Chondrocyte (in vitro differentiated cells): ENCODE measurements around the gene PEPD. TPM values are rescaled to one million over a fixed set of nuclear protein-coding genes. Genes with fewer than 3 reads are reported as not detected.

Experiments
- DNase-seq: peaks from one replicate; pipeline ENCODE4 v3.0.0; 2021; ENCODE audit warnings: mixed read lengths, low spot score
- H3K27ac Mint-ChIP-seq: one replicate; pipeline ENCODE4 v1.8.0; 2021; ENCODE audit warnings: mild to moderate bottlenecking, moderate library complexity, mixed read lengths; ENCODE audit not compliant: unreplicated experiment
- H3K27me3 Mint-ChIP-seq: 2 replicates; pipeline ENCODE4 v1.8.0; 2021; ENCODE audit warnings: low read depth, mixed read lengths
- H3K36me3 Mint-ChIP-seq: 2 replicates; pipeline ENCODE4 v1.8.0; 2021; ENCODE audit warnings: low read depth, mixed read lengths
- H3K4me1 Mint-ChIP-seq: 2 replicates; pipeline ENCODE4 v1.8.0; 2021; ENCODE audit warnings: low read depth, mild to moderate bottlenecking, mixed read lengths
- H3K4me3 Mint-ChIP-seq: one replicate; pipeline ENCODE4 v1.8.0; 2021; ENCODE audit warnings: mild to moderate bottlenecking, moderate library complexity, mixed read lengths; ENCODE audit not compliant: unreplicated experiment
- H3K9me3 Mint-ChIP-seq: 2 replicates; pipeline ENCODE4 v1.8.0; 2021; ENCODE audit warnings: low read depth, mixed read lengths
- total RNA-seq: library from RNA; stranded (reverse); gene quantifications from 3 replicates; pipeline ENCODE4 v1.2.1, GENCODE V29; 2021
- TF ChIP-seq, protein P1 (sequence below): fragments of 200-600 bp; sonication (generic); IDR thresholded peaks from 2 replicates; pipeline ENCODE4 v1.5.0; 2021; ENCODE audit warnings: antibody characterized with exemption, mild to moderate bottlenecking, moderate library complexity

PEPD gene
- total RNA-seq, 1 donor from 2014 or later: 55.6 TPM

DNA sequence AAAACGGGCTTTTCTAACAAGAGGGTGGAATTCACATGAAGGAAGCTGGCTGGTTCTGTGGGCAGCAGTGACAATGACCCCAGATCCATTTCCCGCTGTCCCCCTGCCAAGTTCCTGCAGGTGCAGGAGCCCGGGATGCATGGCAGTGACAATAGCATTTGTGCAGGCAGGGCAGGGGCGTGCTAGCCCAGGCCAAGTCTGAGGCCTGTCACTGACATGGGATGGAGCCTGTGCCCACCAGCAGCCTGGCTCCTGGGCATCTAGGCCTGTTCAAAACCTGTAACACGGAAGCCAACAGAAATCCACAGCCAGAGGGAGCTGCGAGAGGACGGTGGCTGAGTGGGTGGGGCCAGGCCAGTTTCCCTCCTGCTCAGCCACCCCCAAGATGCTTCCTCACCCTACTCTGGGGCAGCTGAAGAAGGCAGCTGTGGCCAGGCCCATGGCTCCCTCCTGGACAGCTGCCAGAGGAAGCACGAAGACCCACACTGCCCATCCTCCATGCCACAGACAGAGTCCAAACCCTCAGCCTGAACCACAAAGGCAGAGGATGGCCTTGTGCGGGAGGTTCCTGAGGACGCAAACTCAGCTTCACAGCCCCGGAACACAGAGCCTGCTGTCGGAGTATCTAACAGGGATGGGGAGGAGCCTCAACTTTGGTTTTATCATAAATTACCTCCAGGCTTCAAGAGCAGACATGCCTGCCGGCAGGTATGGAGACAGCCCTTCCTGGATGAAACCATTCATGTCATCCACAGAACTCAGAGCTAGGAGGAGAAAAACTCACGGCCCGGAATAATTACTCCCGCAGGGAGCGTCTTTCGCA, 74.0 kb downstream of the PEPD start:
- Mint-ChIP-seq H3K4me3 (no peak overlapping the region), H3K27ac (no peak overlapping the region)

DNA sequence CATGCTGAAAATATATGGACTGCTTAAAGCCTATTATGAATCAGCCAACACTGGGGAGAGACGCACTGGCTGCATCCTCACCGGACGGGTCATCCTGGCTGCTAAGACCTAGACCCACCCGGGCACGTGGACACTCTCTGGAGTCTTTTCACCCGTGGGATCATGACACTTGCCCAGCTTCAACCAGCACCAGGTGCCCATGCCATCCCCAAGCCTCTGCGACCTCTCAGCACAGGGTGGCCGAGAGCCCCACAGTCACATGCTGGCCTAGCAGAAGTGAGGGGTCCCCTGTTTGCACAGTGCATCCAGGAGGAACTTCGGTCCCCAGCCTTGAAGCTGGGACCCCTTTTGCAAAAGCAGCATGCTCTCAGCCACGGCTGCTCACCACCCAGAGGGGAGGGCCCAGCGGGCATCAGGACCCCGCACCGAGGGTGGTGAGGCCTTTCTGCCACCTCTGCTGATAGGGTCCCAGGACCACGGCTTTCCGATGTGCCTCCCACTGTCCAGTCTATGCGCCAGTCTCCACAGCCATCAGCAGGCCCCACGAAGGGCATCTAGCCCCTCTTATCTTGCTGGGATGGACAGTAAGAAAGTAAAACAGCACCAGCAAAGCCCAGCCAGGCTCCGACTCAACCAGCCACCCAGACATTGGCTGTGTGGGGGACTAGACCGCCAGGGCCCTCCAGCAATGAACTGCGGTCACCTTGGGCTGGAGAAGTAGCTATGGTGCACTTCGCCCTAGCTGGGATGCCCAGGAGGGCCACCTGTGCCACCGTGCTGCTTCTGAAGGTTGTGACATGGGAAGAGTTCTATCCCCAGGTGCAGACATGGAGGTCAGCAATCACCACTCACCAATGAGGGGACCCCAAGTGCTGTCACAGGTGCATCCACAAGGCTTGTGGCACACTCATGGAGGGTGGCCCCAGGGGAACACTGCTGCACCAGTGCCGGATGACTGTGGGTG, 75.0 kb downstream of the PEPD start:
- TF ChIP-seq, protein P1, sequence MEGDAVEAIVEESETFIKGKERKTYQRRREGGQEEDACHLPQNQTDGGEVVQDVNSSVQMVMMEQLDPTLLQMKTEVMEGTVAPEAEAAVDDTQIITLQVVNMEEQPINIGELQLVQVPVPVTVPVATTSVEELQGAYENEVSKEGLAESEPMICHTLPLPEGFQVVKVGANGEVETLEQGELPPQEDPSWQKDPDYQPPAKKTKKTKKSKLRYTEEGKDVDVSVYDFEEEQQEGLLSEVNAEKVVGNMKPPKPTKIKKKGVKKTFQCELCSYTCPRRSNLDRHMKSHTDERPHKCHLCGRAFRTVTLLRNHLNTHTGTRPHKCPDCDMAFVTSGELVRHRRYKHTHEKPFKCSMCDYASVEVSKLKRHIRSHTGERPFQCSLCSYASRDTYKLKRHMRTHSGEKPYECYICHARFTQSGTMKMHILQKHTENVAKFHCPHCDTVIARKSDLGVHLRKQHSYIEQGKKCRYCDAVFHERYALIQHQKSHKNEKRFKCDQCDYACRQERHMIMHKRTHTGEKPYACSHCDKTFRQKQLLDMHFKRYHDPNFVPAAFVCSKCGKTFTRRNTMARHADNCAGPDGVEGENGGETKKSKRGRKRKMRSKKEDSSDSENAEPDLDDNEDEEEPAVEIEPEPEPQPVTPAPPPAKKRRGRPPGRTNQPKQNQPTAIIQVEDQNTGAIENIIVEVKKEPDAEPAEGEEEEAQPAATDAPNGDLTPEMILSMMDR: no peak
- no peaks in the 10 kb centered on the region for H3K4me1 Mint-ChIP-seq
- no peaks in the 10 kb centered on the region for H3K9me3 Mint-ChIP-seq
- H3K27me3 Mint-ChIP-seq: no peaks in the 10 kb centered on the region
- peaks cover 1% of the 10 kb centered on the region for H3K36me3 Mint-ChIP-seq
- H3K27ac Mint-ChIP-seq: no peak overlapping the region
- no peak overlapping the region for H3K4me3 Mint-ChIP-seq
- peak; percentile 86 for DNase-seq

More for the DNA sequence above, 74.0 kb downstream of the PEPD start:
- peaks cover 1% of the 10 kb centered on the region for H3K36me3 Mint-ChIP-seq
- no peaks in the 10 kb centered on the region for H3K27me3 Mint-ChIP-seq
- H3K9me3 Mint-ChIP-seq: no peaks in the 10 kb centered on the region
- no peaks in the 10 kb centered on the region for H3K4me1 Mint-ChIP-seq
- DNase-seq: peak; percentile 59
- TF ChIP-seq, protein P1: no peak

DNA sequence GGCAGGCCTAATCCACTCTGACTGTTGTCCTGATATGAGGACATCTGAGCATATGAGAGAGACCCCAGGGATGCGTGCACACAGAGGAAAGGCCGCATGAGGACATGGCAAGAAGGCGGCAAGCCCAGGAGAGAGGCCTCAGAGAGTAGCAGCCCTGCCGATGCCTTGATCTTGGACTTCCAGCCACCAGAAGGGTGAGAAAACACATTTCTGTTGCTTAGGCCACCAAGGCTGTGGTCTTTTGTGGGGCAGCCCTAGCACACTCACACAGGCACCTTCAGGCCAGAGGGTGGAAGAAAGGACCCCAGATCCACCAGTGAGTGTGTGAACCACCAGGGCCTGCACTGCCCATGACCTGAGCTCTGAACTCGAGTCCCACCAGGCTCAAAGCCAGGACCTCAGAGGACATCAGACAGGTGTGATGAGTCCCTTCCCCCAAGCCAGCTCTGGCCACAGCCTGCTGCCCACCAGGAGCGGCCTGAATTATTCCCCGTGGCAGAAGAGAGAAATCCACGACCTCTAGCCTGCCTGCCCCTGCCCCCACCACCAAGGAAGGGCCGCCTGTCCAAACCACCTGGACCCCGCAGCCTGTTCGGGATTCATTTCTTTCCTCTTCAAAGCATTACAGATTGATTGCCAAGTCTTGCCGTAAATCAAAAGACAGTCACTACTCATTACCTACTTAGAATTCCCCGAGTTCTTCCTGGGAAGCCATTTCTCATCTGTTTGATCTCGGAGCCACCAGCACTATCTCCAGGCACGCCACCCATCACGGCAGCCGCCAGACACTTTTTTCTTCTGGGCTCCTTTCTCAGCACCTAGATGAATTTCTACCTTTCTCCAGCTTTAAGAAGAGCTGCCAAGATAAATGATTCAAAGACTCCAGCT, 75.9 kb downstream of the PEPD start:
- peaks cover 1% of the 10 kb centered on the region for H3K36me3 Mint-ChIP-seq
- TF ChIP-seq, protein P1: no peak
- DNase-seq: peak; percentile 67
- no peaks in the 10 kb centered on the region for H3K27me3 Mint-ChIP-seq
- no peak overlapping the region for H3K4me3 Mint-ChIP-seq
- H3K4me1 Mint-ChIP-seq: no peaks in the 10 kb centered on the region
- no peak overlapping the region for H3K27ac Mint-ChIP-seq
- H3K9me3 Mint-ChIP-seq: no peaks in the 10 kb centered on the region

DNA sequence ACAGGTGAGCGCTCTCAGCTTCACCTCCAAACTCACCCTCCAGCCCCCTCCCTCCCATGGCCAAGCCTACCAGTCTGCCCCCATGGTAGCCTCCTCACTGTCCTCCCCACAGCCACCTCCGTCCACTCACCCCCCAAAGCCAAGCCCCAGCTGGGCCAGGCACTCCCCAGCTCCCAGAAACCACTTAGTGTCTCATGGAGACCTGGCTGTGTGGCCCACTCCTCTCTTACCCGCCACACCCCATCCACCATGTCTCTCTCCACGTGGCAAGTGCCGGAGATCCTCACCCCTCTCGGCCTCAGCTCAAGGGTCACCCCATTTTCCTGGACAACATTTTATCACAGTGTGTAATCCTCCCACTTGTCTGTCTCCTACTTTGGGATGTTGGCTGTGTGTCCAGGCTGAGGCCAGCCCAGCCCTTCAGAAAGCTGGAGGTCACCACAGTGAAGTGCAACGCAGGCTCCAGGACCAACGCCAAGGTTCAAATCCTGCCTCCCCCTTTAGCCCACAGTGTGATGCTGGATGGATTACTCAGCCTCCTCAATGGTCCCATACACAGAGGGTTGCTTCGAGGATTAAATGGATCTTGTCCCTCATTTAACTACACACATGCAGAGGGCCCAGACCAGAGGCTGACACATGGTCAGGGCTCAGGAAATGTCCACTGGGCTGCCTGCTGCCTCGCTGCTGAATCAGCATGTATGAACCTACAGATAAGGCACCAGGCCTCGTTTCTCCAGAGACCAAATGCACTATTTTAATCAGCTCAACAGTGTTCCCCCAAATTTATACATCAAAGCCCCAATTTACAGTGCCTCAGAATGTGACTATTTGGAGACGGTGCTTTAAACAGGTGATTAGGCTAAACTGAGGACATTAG, 76.8 kb downstream of the PEPD start:
- H3K36me3 Mint-ChIP-seq: peaks cover 1% of the 10 kb centered on the region
- no peak overlapping the region for H3K4me3 Mint-ChIP-seq

More for the DNA sequence above, 76.8 kb downstream of the PEPD start:
- no peaks in the 10 kb centered on the region for H3K9me3 Mint-ChIP-seq
- peak; percentile 44 for DNase-seq
- no peak overlapping the region for H3K27ac Mint-ChIP-seq
- no peaks in the 10 kb centered on the region for H3K27me3 Mint-ChIP-seq
- TF ChIP-seq, protein P1: no peak
- H3K4me1 Mint-ChIP-seq: no peaks in the 10 kb centered on the region
